ENCODE results near the gene USH2A. TPM values are rescaled to one million over a fixed set of nuclear protein-coding genes. Genes with fewer than 3 reads are reported as not detected.

USH2A gene
- total RNA-seq, 3 donors from 2014 or later = 0.03 to 0.17 TPM; not detected in 1

GRCh38 chr1:216200941-216201340 is 222.3 kb downstream of the USH2A start:
- ATAC-seq (no peak), DNase-seq (no peak)
- Histone ChIP-seq H3K4me1 (ENCODE audit: low read depth) (no peaks in the 10 kb centered on the region), H3K4me3 (no peak overlapping the region), H3K9me3 (no peaks in the 10 kb centered on the region), H3K36me3 (ENCODE audit: low read depth) (no peaks in the 10 kb centered on the region)
- intact Hi-C loops (cut with DNase I, micrococcal nuclease) = no loop called here
- TF ChIP-seq CTCF (IDR thresholded peaks at IDR 0.05) = no peak

- intact Hi-C loops (cut with DNase I, micrococcal nuclease) = no loop called here
These were observed 228.5 kb downstream of the USH2A start for GRCh38 chr1:216194721-216195120.

GRCh38 chr1:216193839-216194443 is 229.3 kb downstream of the USH2A start:
- intact Hi-C loops (cut with DNase I, micrococcal nuclease) = no loop called here
- no peak for TF ChIP-seq CTCF (IDR thresholded peaks at IDR 0.05)
- DNase-seq = no peak
- no peak for ATAC-seq
- Histone ChIP-seq H3K9me3 (no peaks in the 10 kb centered on the region), H3K4me3 (no peak overlapping the region), H3K4me1 (ENCODE audit: low read depth) (no peaks in the 10 kb centered on the region), H3K36me3 (ENCODE audit: low read depth) (no peaks in the 10 kb centered on the region)

More at GRCh38 chr1:216194721-216195120, 228.5 kb downstream of the USH2A start:
- no peak for DNase-seq
- no peaks in the 10 kb centered on the region for H3K9me3 ChIP-seq
- H3K4me3 ChIP-seq = no peak overlapping the region
- H3K36me3 ChIP-seq (ENCODE audit: low read depth) = no peaks in the 10 kb centered on the region
- no peaks in the 10 kb centered on the region for H3K4me1 ChIP-seq (ENCODE audit: low read depth)
- TF ChIP-seq CTCF (IDR thresholded peaks at IDR 0.05) = no peak
- no peak for ATAC-seq

- DNase-seq (no peak), ATAC-seq (no peak)
These were observed 232.8 kb downstream of the USH2A start for GRCh38 chr1:216190438-216190837.

GRCh38 chr1:216186816-216187215 is 236.4 kb downstream of the USH2A start:
- Histone ChIP-seq H3K9me3 (no peaks in the 10 kb centered on the region), H3K36me3 (ENCODE audit: low read depth) (no peaks in the 10 kb centered on the region), H3K4me1 (ENCODE audit: low read depth) (no peaks in the 10 kb centered on the region), H3K4me3 (no peak overlapping the region)
- ATAC-seq (no peak), DNase-seq (no peak)
- no peak for TF ChIP-seq CTCF (IDR thresholded peaks at IDR 0.05)
- intact Hi-C loops (cut with DNase I, micrococcal nuclease) = no loop called here

More at GRCh38 chr1:216190438-216190837, 232.8 kb downstream of the USH2A start:
- no peak for TF ChIP-seq CTCF (IDR thresholded peaks at IDR 0.05)
- Histone ChIP-seq H3K4me3 (no peak overlapping the region), H3K9me3 (no peaks in the 10 kb centered on the region), H3K36me3 (ENCODE audit: low read depth) (no peaks in the 10 kb centered on the region), H3K4me1 (ENCODE audit: low read depth) (no peaks in the 10 kb centered on the region)
- intact Hi-C loops (cut with DNase I, micrococcal nuclease) = no loop called here

- intact Hi-C loops (cut with DNase I, micrococcal nuclease) = no loop called here
- no peaks in the 10 kb centered on the region for H3K9me3 ChIP-seq
- DNase-seq (no peak), ATAC-seq (no peak)
- H3K4me3 ChIP-seq = no peak overlapping the region
- no peaks in the 10 kb centered on the region for H3K36me3 ChIP-seq (ENCODE audit: low read depth)
- H3K4me1 ChIP-seq (ENCODE audit: low read depth) = no peaks in the 10 kb centered on the region
- no peak for TF ChIP-seq CTCF (IDR thresholded peaks at IDR 0.05)
These were observed 237.1 kb downstream of the USH2A start for GRCh38 chr1:216186141-216186540.
